HepG2 (cell line): ENCODE results near the gene TACR3. TPM values are rescaled to one million over a fixed set of nuclear protein-coding genes. Genes with fewer than 3 reads are reported as not detected.
A peak's percentile ranks its signal among the peaks of the same experiment; 100 is the strongest.

Experiments used
- ATAC-seq: fragments of 200-7000 bp; cut with Tn5 transposase; 3 replicates; pipeline ENCODE4 v1.9.1; 2020; ENCODE audit warnings: mild to moderate bottlenecking, moderate library complexity
- BruUV-seq: library from RNA; stranded (reverse); fragments of 400-500 nt; replicated peaks from 2 replicates; lab custom pipeline; 2021; lab: Mats Ljungman, UMichigan
- CTCF ChIA-PET: fragments of 300-600 bp; formaldehyde crosslinking; extraction: SDS; loops from one replicate; lab custom pipeline; 2021; ENCODE audit warnings: low total read pairs, inconsistent platforms, low intra/inter-chr PET ratio; lab: Yijun Ruan, JAX
- POLR2A ChIA-PET: fragments of 350-600 bp; sonication (Branson Sonifier 250); formaldehyde crosslinking; loops from one replicate; lab custom pipeline; 2020; ENCODE audit warnings: antibody characterized with exemption, inconsistent platforms; lab: Yijun Ruan, JAX
- DNase-seq: peaks from one replicate; pipeline ENCODE4 v3.0.0-alpha.2; 2015; ENCODE audit warnings: low spot score
- FAIRE-seq: peaks from 3 replicates; lab custom pipeline; 2011; peaks lifted over from hg19 to GRCh38; lab: Jason Lieb, UNC
- H2AFZ ChIP-seq: one replicate; pipeline ENCODE4 v1.6.1; 2011; ENCODE audit warnings: low read length, inconsistent platforms
- H3K27ac ChIP-seq: fragments of 300-600 bp; 3 replicates; pipeline ENCODE4 v1.8.0; 2011; ENCODE audit warnings: mixed run types, mild to moderate bottlenecking, mixed read lengths, low read length, inconsistent platforms; ENCODE audit not compliant: insufficient read depth; ENCODE audit errors: extremely low read length
- H3K27me3 ChIP-seq, 2 experiments: fragments of 200-600 bp in 1 of 2; 2 replicates in 1 of 2; 3 replicates in 1 of 2; pipeline versions ENCODE4 v1.6.0 to v1.8.0; 2011; ENCODE audit warnings: low read length in 2 of 2, mild to moderate bottlenecking in 2 of 2, moderate library complexity in 2 of 2, inconsistent platforms in 1 of 2; ENCODE audit not compliant: insufficient read depth in 2 of 2, control insufficient read depth in 1 of 2
- H3K36me3 ChIP-seq, 2 experiments: fragments of 200-600 bp in 1 of 2; replicated peaks in 1 of 2; 2 replicates in 1 of 2; 3 replicates in 1 of 2; pipeline versions ENCODE4 v1.5.1 to v1.8.0; 2011; ENCODE audit warnings: low read length in 2 of 2, inconsistent platforms in 1 of 2; ENCODE audit not compliant: insufficient read depth in 2 of 2, control insufficient read depth in 1 of 2
- H3K4me1 ChIP-seq: 2 replicates; pipeline ENCODE4 v1.5.1; 2012; ENCODE audit warnings: low read length, inconsistent platforms; ENCODE audit not compliant: insufficient read depth
- H3K4me2 ChIP-seq: 2 replicates; pipeline ENCODE4 v1.6.0; 2011; ENCODE audit warnings: low read depth, low read length, inconsistent platforms
- H3K4me3 ChIP-seq, 3 experiments: fragments of 200-600 bp in 1 of 3; sonication (generic), shearing (Covaris generic) in 1 of 3; replicated peaks in 1 of 3; 2 replicates each; pipeline ENCODE4 v1.5.1; 2011 to 2016; ENCODE audit warnings: low read length in 3 of 3, inconsistent platforms in 2 of 3, low read depth in 2 of 3, mild to moderate bottlenecking in 2 of 3, control low read depth in 1 of 3, mixed read lengths in 1 of 3; ENCODE audit not compliant: insufficient read depth in 1 of 3
- H3K79me2 ChIP-seq: one replicate; pipeline ENCODE4 v1.6.1; 2011; ENCODE audit warnings: low read length, inconsistent platforms; ENCODE audit not compliant: insufficient read depth
- H3K9ac ChIP-seq: 2 replicates; pipeline ENCODE4 v1.6.0; 2011; ENCODE audit warnings: mild to moderate bottlenecking, low read depth, low read length, inconsistent platforms; ENCODE audit not compliant: insufficient read depth
- H3K9me3 ChIP-seq: 2 replicates; pipeline ENCODE4 v1.5.1; 2012; ENCODE audit warnings: mild to moderate bottlenecking, low read length
- H4K20me1 ChIP-seq: 2 replicates; pipeline ENCODE4 v1.6.0; 2011; ENCODE audit warnings: inconsistent platforms, mild to moderate bottlenecking, low read length, moderate library complexity; ENCODE audit not compliant: insufficient read depth
- CTCF ChIP-seq: sonication (generic); formaldehyde crosslinking; IDR thresholded peaks from 2 replicates; pipeline ENCODE4 v1.5.0; 2020; ENCODE audit warnings: mild to moderate bottlenecking, missing genetic modification reagents, moderate library complexity
- GMEB1 ChIP-seq: sonication (generic); formaldehyde crosslinking; IDR thresholded peaks from 2 replicates; pipeline ENCODE4 v1.5.1; 2020; ENCODE audit warnings: missing genetic modification reagents, mild to moderate bottlenecking, borderline replicate concordance
- HOMEZ ChIP-seq: IDR thresholded peaks from 2 replicates; pipeline ENCODE4 v1.6.1; 2016; ENCODE audit warnings: low read depth
- IKZF1 ChIP-seq: fragments of 450-650 bp; IDR thresholded peaks from 2 replicates; pipeline ENCODE4 v1.7.1; 2016
- NFIB ChIP-seq: sonication (generic); formaldehyde crosslinking; IDR thresholded peaks from 2 replicates; pipeline ENCODE4 v1.9.0; 2021; ENCODE audit warnings: missing genetic modification reagents, mild to moderate bottlenecking, borderline replicate concordance
- NR1H2 ChIP-seq: sonication (generic); formaldehyde crosslinking; IDR thresholded peaks from 2 replicates; pipeline ENCODE4 v1.8.1; 2022; ENCODE audit warnings: low read depth, missing genetic modification reagents, borderline replicate concordance
- STAG1 ChIP-seq: sonication (generic); formaldehyde crosslinking; IDR thresholded peaks from 2 replicates; pipeline ENCODE4 v1.4.0; 2020; ENCODE audit warnings: missing genetic modification reagents
- TSC22D2 ChIP-seq: sonication (generic); formaldehyde crosslinking; IDR thresholded peaks from 2 replicates; pipeline ENCODE4 v1.5.1; 2020; ENCODE audit warnings: missing genetic modification reagents, mild to moderate bottlenecking, borderline replicate concordance
- ZGPAT ChIP-seq: IDR thresholded peaks from 2 replicates; pipeline ENCODE4 v1.6.1; 2016; ENCODE audit warnings: mild to moderate bottlenecking
- ZNF484 ChIP-seq: sonication (generic); formaldehyde crosslinking; IDR thresholded peaks from 2 replicates; pipeline ENCODE4 v1.5.1; 2020; ENCODE audit warnings: mild to moderate bottlenecking, low read depth, missing genetic modification reagents, borderline replicate concordance
- ZNF713 ChIP-seq: sonication (generic); formaldehyde crosslinking; IDR thresholded peaks from 2 replicates; pipeline ENCODE4 v1.4.0; 2020; ENCODE audit warnings: mild to moderate bottlenecking, missing genetic modification reagents
- WGBS: methylation state at CpG from one replicate; pipeline ENCODE4 v1.1.6; 2017; ENCODE audit warnings: low lambda C conversion rate; 5-methylcytosine and 5-hydroxymethylcytosine counted together
- in situ Hi-C: cut with HindIII; loops from 2 replicates; pipeline ENCODE4 v1.10.0; 2017; ENCODE audit warnings: low pct_unique_long_range_greater_than_20kb; ENCODE audit not compliant: extremely low pct_ligation_motif_present
- intact Hi-C: fragments of 100-400 bp; cut with micrococcal nuclease; formaldehyde crosslinking; loops from one replicate; pipeline ENCODE4 v1.10.0; 2022; ENCODE audit not compliant: unreplicated experiment
- polyA plus RNA-seq, 8 experiments: library from polyadenylated mRNA; depleted of rRNA in 3 of 8; stranded (reverse) in 7 of 8; unstranded in 1 of 8; fragments of >200 nt; fragmentation: Illumina TruSeq in 4 of 8; extraction: Trizol in 4 of 8; gene quantifications; 2 replicates each; pipeline versions ENCODE4 v1.2.1 to v1.2.3, GENCODE V29; 2011 to 2016; ENCODE audit warnings: low read depth in 4 of 8, missing spikeins in 1 of 8, mixed read lengths in 1 of 8; ENCODE audit not compliant: insufficient read depth in 1 of 8
- total RNA-seq, 5 experiments: library from RNA; depleted of rRNA; stranded (reverse); fragments of >200 nt; fragmentation: Illumina TruSeq; extraction: Trizol; gene quantifications; 2 replicates each; pipeline ENCODE4 v1.2.3, GENCODE V29; 2016; ENCODE audit warnings: low read depth in 1 of 5

Gene TACR3
- total and polyA plus RNA-seq, 2 of the 13 experiments (the other 11 are each of a cell fraction or from before 2014, with no cell fraction given), result not detected

GRCh38 chr4:103634236-103634635 is 85.5 kb downstream of the TACR3 start:
- no peaks in the 10 kb centered on the region for H3K79me2 ChIP-seq
- no peak for TF ChIP-seq HOMEZ (CRISPR knock-in tag)
- TF ChIP-seq STAG1 (CRISPR knock-in tag), result 0 out of 2 replicates have a peak, but pooled peaks have one; percentile 3
- no peak for TF ChIP-seq ZGPAT (CRISPR knock-in tag)
- TF ChIP-seq NR1H2 (CRISPR knock-in tag), result no peak
- no peak for TF ChIP-seq IKZF1
- 0 out of 2 replicates have a peak, but pooled peaks have one; percentile 5 for TF ChIP-seq CTCF
- no peak for TF ChIP-seq ZNF484 (CRISPR knock-in tag)
- no peak for TF ChIP-seq ZNF713 (CRISPR knock-in tag)
- no peak for TF ChIP-seq GMEB1 (CRISPR knock-in tag)
- TF ChIP-seq TSC22D2, result no peak
- no peak for TF ChIP-seq NFIB
- TF ChIP-seq, all 625 proteins: peak for 2
- no peaks in the 10 kb centered on the region for H3K27me3 ChIP-seq
- no peak for ATAC-seq
- no peaks in the 10 kb centered on the region for H3K9me3 ChIP-seq
- no peaks in the 10 kb centered on the region for H3K4me1 ChIP-seq
- no peak overlapping the region for H3K4me3 ChIP-seq
- intact Hi-C loops (no loop called here), in situ Hi-C loops (no loop called here)
- no peak overlapping the region for H3K9ac ChIP-seq
- H3K36me3 ChIP-seq, result no peaks in the 10 kb centered on the region
- no peak for FAIRE-seq
- DNase-seq, result no peak
- BruUV-seq, result no TSS peak
- WGBS, result 0% methylated on average over 1 of the region's 1 CpG
- ChIA-PET CTCF (no interaction called here), POLR2A (no interaction called here)
- H3K4me2 ChIP-seq, result no peak overlapping the region
- no peak overlapping the region for H3K27ac ChIP-seq
- no peak overlapping the region for H2AFZ ChIP-seq
- no peaks in the 10 kb centered on the region for H4K20me1 ChIP-seq
